H1 (cell line): ENCODE measurements around the gene FLRT1. TPM values are rescaled to one million over a fixed set of nuclear protein-coding genes. Genes with fewer than 3 reads are reported as not detected.

ENCODE experiments used
- CTCF ChIA-PET: fragments of 300-600 bp; sonication (Branson Sonifier 250); formaldehyde crosslinking; loops from one replicate; lab custom pipeline; 2021; ENCODE audit not compliant: partially characterized antibody; lab: Charles Lee
- POLR2A ChIA-PET: fragments of 300-600 bp; sonication (Branson Sonifier 250); formaldehyde crosslinking; loops from one replicate; lab custom pipeline; 2021; ENCODE audit warnings: inconsistent platforms; ENCODE audit not compliant: partially characterized antibody; lab: Charles Lee
- DNase-seq, 2 experiments: peaks; one replicate each; pipeline versions ENCODE4 v3.0.0 to v3.0.0-alpha.2; 2010 to 2022; ENCODE audit warnings: low spot score in 2 of 2, low read depth in 1 of 2, mixed read lengths in 1 of 2
- FAIRE-seq: peaks from 2 replicates; lab custom pipeline; 2011; peaks lifted over from hg19 to GRCh38; lab: Jason Lieb, UNC
- H2AFZ ChIP-seq: 2 replicates; pipeline ENCODE4 v1.8.1; 2012; ENCODE audit warnings: low read length, inconsistent platforms
- H2AK5ac ChIP-seq: 2 replicates; pipeline ENCODE4 v1.6.1; 2013; ENCODE audit warnings: low read depth, low read length
- H2BK120ac ChIP-seq: replicated peaks from 2 replicates; pipeline ENCODE3; 2013; ENCODE audit warnings: low read depth, low read length, inconsistent platforms
- H2BK12ac ChIP-seq: 2 replicates; pipeline ENCODE4 v1.6.1; 2013; ENCODE audit warnings: low read depth, low read length
- H2BK15ac ChIP-seq: 2 replicates; pipeline ENCODE4 v1.6.1; 2013; ENCODE audit warnings: low read length
- H2BK20ac ChIP-seq: 2 replicates; pipeline ENCODE4 v1.6.1; 2013; ENCODE audit warnings: low read length
- H2BK5ac ChIP-seq: 2 replicates; pipeline ENCODE4 v1.6.1; 2013; ENCODE audit warnings: low read depth, low read length
- H3K14ac ChIP-seq: 2 replicates; pipeline ENCODE4 v1.6.1; 2013; ENCODE audit warnings: inconsistent platforms; ENCODE audit not compliant: insufficient read length
- H3K18ac ChIP-seq: 2 replicates; pipeline ENCODE4 v1.6.1; 2013; ENCODE audit warnings: low read length; ENCODE audit errors: extremely low read depth
- H3K23ac ChIP-seq: 2 replicates; pipeline ENCODE4 v1.6.1; 2013; ENCODE audit warnings: inconsistent platforms; ENCODE audit not compliant: insufficient read length
- H3K23me2 ChIP-seq: 2 replicates; pipeline ENCODE4 v1.6.1; 2013; ENCODE audit warnings: low read depth, low read length
- H3K27ac ChIP-seq: 2 replicates; pipeline ENCODE4 v1.6.1; 2011; ENCODE audit warnings: low read depth, low read length, inconsistent platforms
- H3K27me3 ChIP-seq, 4 experiments: replicated peaks in 1 of 4; 1 replicate in 1 of 4; 2 replicates in 3 of 4; pipeline versions ENCODE4 v1.6.1 to v1.8.1; 2011 to 2013; ENCODE audit warnings: low read length in 3 of 4, mild to moderate bottlenecking in 3 of 4, inconsistent platforms in 2 of 4, mixed read lengths in 2 of 4, moderate library complexity in 1 of 4; ENCODE audit not compliant: control insufficient read depth in 3 of 4, insufficient read depth in 3 of 4; ENCODE audit errors: extremely low read depth in 1 of 4
- H3K36me3 ChIP-seq, 4 experiments: 2 replicates each; pipeline versions ENCODE4 v1.6.1 to v1.8.1; 2011 to 2013; ENCODE audit warnings: mild to moderate bottlenecking in 4 of 4, low read length in 3 of 4, moderate library complexity in 2 of 4, control low read depth in 1 of 4, inconsistent platforms in 1 of 4; ENCODE audit not compliant: insufficient read depth in 4 of 4, control insufficient read depth in 2 of 4
- H3K4ac ChIP-seq: replicated peaks from 2 replicates; pipeline ENCODE3; 2013; ENCODE audit warnings: low read length, low read depth, mixed read lengths, inconsistent platforms; ENCODE audit not compliant: insufficient read length
- H3K4me1 ChIP-seq, 4 experiments: replicated peaks in 1 of 4; 1 replicate in 1 of 4; 2 replicates in 3 of 4; pipeline versions ENCODE4 v1.6.1 to v1.8.1; 2011 to 2013; ENCODE audit warnings: low read length in 3 of 4, inconsistent platforms in 2 of 4, mixed read lengths in 1 of 4; ENCODE audit not compliant: insufficient read depth in 4 of 4, control insufficient read depth in 3 of 4
- H3K4me2 ChIP-seq, 2 experiments: 2 replicates each; pipeline versions ENCODE4 v1.6.1 to v1.8.1; 2011 to 2013; ENCODE audit warnings: low read depth in 2 of 2, low read length in 2 of 2, control low read depth in 1 of 2, inconsistent platforms in 1 of 2, mild to moderate bottlenecking in 1 of 2; ENCODE audit not compliant: insufficient read depth in 1 of 2
- H3K4me3 ChIP-seq, 4 experiments: fragments of 200-600, 300-600 bp in 1 of 4; sonication (generic), shearing (Covaris generic), sonication (Bioruptor Twin) in 1 of 4; 2 replicates each; pipeline versions ENCODE4 v1.5.1 to v1.8.1; 2011 to 2016; ENCODE audit warnings: low read length in 4 of 4, low read depth in 3 of 4, control low read depth in 2 of 4, inconsistent platforms in 2 of 4, mild to moderate bottlenecking in 2 of 4, mixed read lengths in 1 of 4, moderate library complexity in 1 of 4; ENCODE audit not compliant: insufficient read depth in 2 of 4; ENCODE audit errors: extremely low read depth in 1 of 4
- H3K56ac ChIP-seq: replicated peaks from 2 replicates; pipeline ENCODE3; 2013; ENCODE audit warnings: low read depth, mild to moderate bottlenecking, mixed read lengths, low read length, inconsistent platforms; ENCODE audit not compliant: insufficient read length
- H3K79me1 ChIP-seq: 2 replicates; pipeline ENCODE4 v1.6.1; 2013; ENCODE audit warnings: low read depth, low read length, control low read depth
- H3K79me2 ChIP-seq, 2 experiments: 2 replicates each; pipeline versions ENCODE4 v1.6.1 to v1.8.1; 2012 to 2013; ENCODE audit warnings: low read length in 2 of 2, mild to moderate bottlenecking in 2 of 2, inconsistent platforms in 1 of 2; ENCODE audit not compliant: insufficient read depth in 2 of 2, control insufficient read depth in 1 of 2
- H3K9ac ChIP-seq, 4 experiments: replicated peaks in 1 of 4; 1 replicate in 1 of 4; 2 replicates in 3 of 4; pipeline versions ENCODE4 v1.6.1 to v1.8.1; 2011 to 2013; ENCODE audit warnings: low read depth in 3 of 4, low read length in 3 of 4, control low read depth in 2 of 4, mild to moderate bottlenecking in 2 of 4, moderate library complexity in 2 of 4, inconsistent platforms in 1 of 4; ENCODE audit errors: extremely low read depth in 1 of 4
- H3K9me3 ChIP-seq, 2 experiments: 2 replicates each; pipeline versions ENCODE4 v1.6.1 to v1.8.1; 2012 to 2013; ENCODE audit warnings: mild to moderate bottlenecking in 2 of 2, moderate library complexity in 2 of 2, control low read depth in 1 of 2, inconsistent platforms in 1 of 2, low read depth in 1 of 2, low read length in 1 of 2, mixed read lengths in 1 of 2; ENCODE audit not compliant: insufficient read depth in 2 of 2
- H4K20me1 ChIP-seq, 2 experiments: replicated peaks in 1 of 2; 2 replicates each; pipeline versions ENCODE3 to v1.8.1; 2011 to 2013; ENCODE audit warnings: inconsistent platforms in 2 of 2, low read length in 2 of 2, mild to moderate bottlenecking in 1 of 2; ENCODE audit not compliant: insufficient read depth in 2 of 2, control insufficient read depth in 1 of 2
- H4K5ac ChIP-seq: 2 replicates; pipeline ENCODE4 v1.6.1; 2013; ENCODE audit warnings: low read length, low read depth, mixed read lengths, inconsistent platforms; ENCODE audit not compliant: insufficient read length
- H4K8ac ChIP-seq: 2 replicates; pipeline ENCODE4 v1.8.0; 2013; ENCODE audit warnings: mild to moderate bottlenecking, moderate library complexity, low read length, inconsistent platforms; ENCODE audit not compliant: insufficient read depth; ENCODE audit errors: extremely low read depth
- H4K91ac ChIP-seq: replicated peaks from 2 replicates; pipeline ENCODE3; 2013; ENCODE audit warnings: low read length, mixed read lengths, inconsistent platforms; ENCODE audit not compliant: insufficient read length
- FOSL1 ChIP-seq: IDR thresholded peaks from 2 replicates; pipeline ENCODE4 v1.6.1; 2011; ENCODE audit warnings: mild to moderate bottlenecking, low read depth, low read length, moderate library complexity; ENCODE audit not compliant: insufficient read depth
- GABPA ChIP-seq: IDR thresholded peaks from 2 replicates; pipeline ENCODE4 v1.6.1; 2011; ENCODE audit warnings: mild to moderate bottlenecking, low read length, moderate library complexity, borderline replicate concordance; ENCODE audit not compliant: insufficient read depth
- RAD21 ChIP-seq, 2 experiments: IDR thresholded peaks in 1 of 2; conservative IDR thresholded peaks in 1 of 2; 2 replicates each; pipeline ENCODE4 v1.6.1; 2011; ENCODE audit warnings: low read depth in 2 of 2, low read length in 2 of 2, improper control_type of control experiment in 1 of 2, inconsistent platforms in 1 of 2, mild to moderate bottlenecking in 1 of 2, moderate library complexity in 1 of 2
- TCF12 ChIP-seq: IDR thresholded peaks from 2 replicates; pipeline ENCODE4 v1.6.1; 2011; ENCODE audit warnings: low read depth, mild to moderate bottlenecking, low read length
- WGBS, 2 experiments: shearing (Covaris generic) in 1 of 2; methylation state at CpG; one replicate each; pipeline versions ENCODE4 v1.1.6 to v1.1.7; 2013 to 2015; ENCODE audit warnings: low lambda C conversion rate in 2 of 2, mixed read lengths in 2 of 2, inconsistent platforms in 1 of 2, low coverage in 1 of 2, missing lambda C conversion rate in 1 of 2; ENCODE audit not compliant: insufficient replicate concordance in 2 of 2, insufficient coverage in 1 of 2, insufficient read length in 1 of 2; ENCODE audit errors: extremely low coverage in 1 of 2, missing lambda C conversion rate in 1 of 2; 5-methylcytosine and 5-hydroxymethylcytosine counted together
- polyA plus RNA-seq, 7 experiments: library from polyadenylated mRNA; depleted of rRNA in 3 of 7; stranded (reverse) in 5 of 7; unstranded in 2 of 7; fragments of >200 nt in 5 of 7; fragments of 200-250 nt in 2 of 7; gene quantifications; 1 replicate in 5 of 7; 2 replicates in 1 of 7; 4 replicates in 1 of 7; pipeline versions ENCODE4 v1.2.1 to v1.2.3, GENCODE V29; 2011 to 2013; ENCODE audit warnings: missing spikeins in 2 of 7, mixed read lengths in 2 of 7
- total RNA-seq: library from RNA; stranded (reverse); fragmentation: NEBNext Ultra II Directional; extraction: Animal tissue kit (Norgen Biotek cat#: 25700); gene quantifications from 2 replicates; pipeline ENCODE4 v1.2.1, GENCODE V29; 2021
- TF ChIP-seq, protein P1 (sequence below), 3 experiments: IDR thresholded peaks; 1 replicate in 2 of 3; 2 replicates in 1 of 3; pipeline versions ENCODE4 v1.5.1 to v1.6.1; 2011; ENCODE audit warnings: low read length in 3 of 3, mild to moderate bottlenecking in 3 of 3, inconsistent platforms in 2 of 3, low read depth in 1 of 3, moderate library complexity in 1 of 3; ENCODE audit not compliant: insufficient read depth in 1 of 3; ENCODE audit errors: control extremely low read depth in 1 of 3

The FLRT1 gene
- total and polyA plus RNA-seq, 2 of the 8 experiments (the other 6 are each of a cell fraction or from before 2014, with no cell fraction given), result 0.14 to 0.28 TPM

DNA sequence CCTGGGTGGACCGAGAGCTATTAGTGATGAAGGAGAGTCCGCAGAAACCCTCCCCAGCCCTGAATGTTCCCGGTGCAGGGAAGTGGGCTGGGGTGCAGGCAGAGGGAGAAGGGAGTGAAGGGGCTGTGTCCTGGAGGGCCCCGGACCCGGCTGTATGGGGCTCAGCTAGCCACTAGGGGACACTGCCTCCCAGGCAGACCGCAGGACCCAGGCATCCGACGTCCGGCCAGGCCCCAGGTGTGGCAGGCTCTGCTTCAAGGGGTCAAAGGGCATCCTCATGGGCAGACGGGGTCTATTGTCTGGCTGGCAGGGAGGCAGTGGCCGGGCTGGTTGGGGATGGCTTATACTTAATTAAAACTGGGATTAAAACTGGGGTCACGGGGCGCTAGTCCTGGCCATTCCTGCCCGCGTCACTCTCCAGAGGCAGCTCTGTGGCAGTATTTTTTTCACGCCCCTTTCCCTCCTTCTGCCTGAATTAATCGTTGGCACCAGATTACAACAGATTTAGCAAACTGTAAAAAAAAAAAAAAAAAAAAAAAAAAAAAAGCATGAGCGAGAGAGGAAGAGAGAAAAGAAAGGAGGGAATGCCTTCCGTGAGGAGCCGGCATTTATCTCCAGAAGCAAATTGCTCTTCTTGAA is 5.1 kb downstream of the FLRT1 start:
- FAIRE-seq, result no peak
- peak in 1 of 2 experiments; percentile 79 for DNase-seq
- no peak overlapping the region for H4K8ac ChIP-seq
- no peak overlapping the region for H3K14ac ChIP-seq
- no peak overlapping the region for H2BK12ac ChIP-seq
- no peak overlapping the region for H2BK20ac ChIP-seq
- H3K23me2 ChIP-seq, result peaks cover 7% of the 10 kb centered on the region; the same call in 1 of the 2 replicates
- ChIA-PET CTCF (interaction anchor here (0.7 to 21.2 kb wide), 39 partner anchors 9 to 203 kb away, joined by 3 to 291 read pairs (median 5); no protein-coding TSS in a partner anchor), POLR2A (interaction anchor here (0.6 to 1.6 kb wide), 6 partner anchors 10 to 148 kb away, joined by 3 to 6 read pairs (median 3); no protein-coding TSS in a partner anchor)
- no peaks in the 10 kb centered on the region for H3K79me2 ChIP-seq
- H3K4me2 ChIP-seq, result no peak overlapping the region
- no peak overlapping the region for H3K27ac ChIP-seq
- H4K20me1 ChIP-seq, result peaks cover 13 to 33% of the 10 kb centered on the region in 2 experiments
- H2BK15ac ChIP-seq, result no peak overlapping the region
- peak; percentile 91 for TF ChIP-seq RAD21 (IDR thresholded peaks at IDR 0.05 in 1 of 2, conservative IDR thresholded peaks at IDR 0.05 in 1 of 2; ENCODE audit: low read depth in 2 of 2, low read length in 2 of 2)
- TF ChIP-seq FOSL1, result no peak
- TF ChIP-seq, protein P1, sequence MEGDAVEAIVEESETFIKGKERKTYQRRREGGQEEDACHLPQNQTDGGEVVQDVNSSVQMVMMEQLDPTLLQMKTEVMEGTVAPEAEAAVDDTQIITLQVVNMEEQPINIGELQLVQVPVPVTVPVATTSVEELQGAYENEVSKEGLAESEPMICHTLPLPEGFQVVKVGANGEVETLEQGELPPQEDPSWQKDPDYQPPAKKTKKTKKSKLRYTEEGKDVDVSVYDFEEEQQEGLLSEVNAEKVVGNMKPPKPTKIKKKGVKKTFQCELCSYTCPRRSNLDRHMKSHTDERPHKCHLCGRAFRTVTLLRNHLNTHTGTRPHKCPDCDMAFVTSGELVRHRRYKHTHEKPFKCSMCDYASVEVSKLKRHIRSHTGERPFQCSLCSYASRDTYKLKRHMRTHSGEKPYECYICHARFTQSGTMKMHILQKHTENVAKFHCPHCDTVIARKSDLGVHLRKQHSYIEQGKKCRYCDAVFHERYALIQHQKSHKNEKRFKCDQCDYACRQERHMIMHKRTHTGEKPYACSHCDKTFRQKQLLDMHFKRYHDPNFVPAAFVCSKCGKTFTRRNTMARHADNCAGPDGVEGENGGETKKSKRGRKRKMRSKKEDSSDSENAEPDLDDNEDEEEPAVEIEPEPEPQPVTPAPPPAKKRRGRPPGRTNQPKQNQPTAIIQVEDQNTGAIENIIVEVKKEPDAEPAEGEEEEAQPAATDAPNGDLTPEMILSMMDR (IDR thresholded peaks at IDR 0.05; ENCODE audit: control extremely low read depth in 1 of 3, insufficient read depth in 1 of 3, low read depth in 1 of 3, low read length in 3 of 3), result peak in 2 of 3 experiments; percentile 93; a peak in 3 of 4 replicates
- TF ChIP-seq GABPA, result peak; percentile 79; the same call in 1 of the 2 replicates
- peak; percentile 92 for TF ChIP-seq TCF12
- H2BK120ac ChIP-seq, result no peak overlapping the region
- no peak overlapping the region for H3K4me3 ChIP-seq
- 0 out of 2 replicates have a peak, but pooled peaks cover under 1% of the 10 kb centered on the region for H3K79me1 ChIP-seq
- H2BK5ac ChIP-seq, result no peak overlapping the region
- no peak overlapping the region for H2AFZ ChIP-seq
- H4K5ac ChIP-seq, result no peak overlapping the region
- no peak overlapping the region for H3K56ac ChIP-seq
- H3K36me3 ChIP-seq, result no peaks in the 10 kb centered on the region
- no peak overlapping the region for H3K23ac ChIP-seq
- H3K9ac ChIP-seq, result no peak overlapping the region
- no peak overlapping the region for H3K4ac ChIP-seq
- peaks cover 0 to 13% (median 5%) of the 10 kb centered on the region in 4 experiments; a peak in 5 of 7 replicates for H3K4me1 ChIP-seq
- H2AK5ac ChIP-seq, result no peak overlapping the region
- 46% methylated on average over 16 of the region's 20 CpGs; no CpG with 5 or more reads in 1 of the 2 experiments for WGBS, 2 experiments
- peaks cover 44 to 94% (median 83%) of the 10 kb centered on the region in 4 experiments for H3K27me3 ChIP-seq
- H3K18ac ChIP-seq, result no peak overlapping the region
- no peak overlapping the region for H4K91ac ChIP-seq
- no peaks in the 10 kb centered on the region for H3K9me3 ChIP-seq
